HG02870 (cell line): Measurements from ENCODE around the gene SLC9A9.
"Not testable (repeated sequence)": the region's sequence is repeated elsewhere in the genome, so short reads cannot be mapped to it uniquely, and the experiment has no call there.

Experiments
- ATAC-seq: cut with Tn5 transposase; IDR thresholded peaks from one replicate; pipeline ENCODE4 v1.9.1; 2021; ENCODE audit warnings: mild to moderate bottlenecking, moderate library complexity; ENCODE audit not compliant: unreplicated experiment

SLC9A9 gene

DNA sequence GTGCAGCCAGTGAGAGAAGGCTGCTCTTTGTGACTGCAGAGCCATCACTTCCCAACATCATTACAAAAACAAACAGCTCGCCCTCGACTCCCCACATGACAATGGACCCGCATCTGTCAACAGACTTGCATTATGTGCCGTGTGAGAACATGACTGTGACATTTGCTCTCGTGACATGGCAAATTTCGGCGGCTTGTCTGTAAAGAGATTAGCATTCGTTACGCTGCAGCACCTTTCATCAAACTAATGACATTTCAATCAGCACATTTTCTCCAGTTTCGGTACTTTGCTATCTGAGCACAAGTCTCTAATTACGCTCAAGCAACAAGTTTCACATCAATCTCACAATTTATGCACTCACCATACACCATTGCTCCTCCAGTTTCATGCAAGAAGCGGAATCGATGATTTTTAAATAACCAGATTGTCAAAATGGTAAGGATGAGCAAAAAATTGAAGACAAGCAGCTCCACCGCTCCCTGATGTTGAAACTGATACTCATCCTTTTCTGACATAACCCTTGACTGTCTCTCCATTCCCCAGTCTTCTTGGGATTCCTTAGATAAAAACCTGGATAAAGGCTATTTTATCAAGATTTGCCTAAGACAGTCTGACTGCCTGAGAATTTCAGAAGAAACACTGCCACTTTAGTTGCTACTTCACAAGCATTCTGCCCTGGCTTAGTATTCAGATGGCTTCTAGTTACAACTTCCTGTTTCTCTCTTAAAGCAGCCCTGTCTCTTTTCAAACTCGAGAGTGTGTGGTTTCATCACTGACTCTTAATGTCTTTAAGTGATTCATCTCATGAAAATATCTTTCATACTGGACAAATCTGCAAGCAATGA, at the start of gene SLC9A9:
Gene SLC9A9 (minus strand): TSS at position 682 of the 845 bp plus-strand sequence. CDS start 146 bp downstream, at position 536.
- ATAC-seq: peak; percentile 84

GRCh38 chr3:143897576-143898295, 49.5 kb upstream of the SLC9A9 start:
- no peak for ATAC-seq

DNA sequence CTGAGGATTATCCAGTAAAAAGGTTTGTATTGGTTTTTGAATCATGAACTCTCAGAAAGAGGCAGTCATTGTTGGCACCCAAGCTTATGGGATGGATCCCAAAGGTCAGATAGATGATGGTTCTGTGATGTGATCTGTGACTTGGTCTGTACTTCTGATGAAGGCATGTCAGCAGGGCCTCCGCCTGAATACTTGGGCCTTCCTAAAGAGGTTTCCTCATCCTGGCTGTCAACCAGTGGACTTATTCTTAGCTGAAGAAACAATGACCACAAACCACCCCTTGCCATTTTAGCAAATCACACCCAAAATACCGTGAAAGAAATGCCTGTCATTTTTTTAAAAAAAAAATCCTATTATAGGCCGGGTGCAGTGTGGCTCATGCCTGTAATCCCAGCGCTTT, 48.2 kb upstream of the SLC9A9 start:
- ATAC-seq: no peak

- ATAC-seq: no peak
Observed at GRCh38 chr3:143895805-143896204, 47.5 kb upstream of the SLC9A9 start.

- no peak for ATAC-seq
Observed at GRCh38 chr3:143888846-143889245, 40.6 kb upstream of the SLC9A9 start.

DNA sequence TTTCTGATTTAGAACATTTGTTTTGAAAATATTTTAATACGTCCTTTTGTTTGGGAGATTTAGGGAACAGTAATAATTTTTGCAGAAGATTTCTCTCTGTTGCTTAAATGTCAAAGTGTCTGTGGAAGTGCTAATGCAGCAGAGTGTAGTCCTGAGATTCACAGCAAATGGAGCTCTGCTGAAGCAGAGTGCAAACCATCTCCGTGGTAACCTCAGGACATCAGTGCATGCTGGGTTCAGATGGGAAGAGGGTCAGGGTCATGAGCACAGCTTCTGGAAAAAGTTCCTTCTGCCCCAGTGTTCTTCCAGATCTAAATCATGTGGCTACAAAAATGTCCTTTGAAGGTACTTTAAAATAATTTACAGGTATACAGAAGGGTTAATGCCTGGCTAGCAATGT, 39.9 kb upstream of the SLC9A9 start:
- no peak for ATAC-seq

GRCh38 chr3:143885780-143886427, 37.6 kb upstream of the SLC9A9 start:
- ATAC-seq: peak; percentile 85

- no peak for ATAC-seq
Observed at GRCh38 chr3:143884861-143885260, 36.6 kb upstream of the SLC9A9 start.

- no peak for ATAC-seq
Observed at GRCh38 chr3:143883151-143883550, 34.9 kb upstream of the SLC9A9 start.

DNA sequence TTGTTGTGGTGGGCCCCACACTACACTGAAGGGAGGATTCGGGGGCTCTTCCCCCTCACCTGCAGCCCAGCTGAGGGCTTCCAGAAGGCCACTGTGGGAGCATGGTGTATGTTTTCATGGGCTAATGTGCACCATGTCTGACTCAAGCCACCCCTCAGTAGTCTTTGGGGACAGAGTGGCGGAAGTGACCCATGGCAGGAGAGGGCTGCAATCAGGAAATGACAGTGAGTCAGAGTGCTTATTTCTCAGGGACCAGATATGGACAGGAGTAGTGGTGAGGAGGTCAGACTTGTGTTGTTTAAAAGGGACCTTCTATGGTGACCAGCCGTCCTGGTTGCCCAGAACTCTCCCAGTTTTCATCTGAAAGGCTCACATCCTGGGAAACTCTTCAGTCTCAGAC, 32.8 kb upstream of the SLC9A9 start:
- ATAC-seq: no peak

DNA sequence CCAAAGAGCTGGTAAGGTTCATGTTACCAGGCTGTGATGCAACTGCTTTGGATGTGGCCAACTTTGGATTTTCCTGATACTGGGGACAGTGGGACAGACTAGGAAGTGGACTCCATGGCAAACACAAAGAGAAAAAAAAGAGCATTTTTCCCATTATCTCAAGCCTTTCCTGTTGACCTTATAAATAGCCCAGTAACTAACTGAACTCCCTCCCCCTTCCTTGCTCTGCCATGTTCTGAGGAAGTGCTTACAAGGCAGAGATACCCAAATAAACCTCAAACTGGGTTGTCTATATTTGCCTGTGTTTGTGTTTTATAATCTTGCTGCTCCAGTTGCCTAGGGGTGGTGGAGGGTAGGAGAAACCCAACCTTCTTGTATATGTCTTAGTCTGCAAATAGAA, 27.3 kb upstream of the SLC9A9 start:
- no peak for ATAC-seq

GRCh38 chr3:143873553-143873952, 25.3 kb upstream of the SLC9A9 start:
- not testable (repeated sequence) for ATAC-seq

DNA sequence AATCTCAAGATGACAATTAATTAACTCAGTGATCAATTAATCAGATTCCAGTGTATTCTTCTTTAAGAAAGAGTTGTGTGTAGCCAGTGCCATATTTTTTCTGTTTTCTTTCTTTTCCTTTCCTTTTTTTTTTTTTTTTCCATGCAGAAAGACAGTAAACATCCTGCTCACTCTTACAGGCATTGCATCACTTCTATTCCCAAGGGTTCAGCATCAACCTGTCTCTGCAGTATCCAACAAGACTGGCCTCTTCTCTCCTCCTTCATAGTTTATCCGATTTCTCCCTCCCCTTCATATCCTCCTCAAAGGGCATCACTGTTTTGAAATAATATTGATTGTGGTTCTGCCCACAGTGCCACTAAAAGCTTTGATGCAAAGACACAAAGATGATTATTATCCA, 17.0 kb upstream of the SLC9A9 start:
- no peak for ATAC-seq

GRCh38 chr3:143859465-143860203, 11.4 kb upstream of the SLC9A9 start:
- ATAC-seq: no peak

DNA sequence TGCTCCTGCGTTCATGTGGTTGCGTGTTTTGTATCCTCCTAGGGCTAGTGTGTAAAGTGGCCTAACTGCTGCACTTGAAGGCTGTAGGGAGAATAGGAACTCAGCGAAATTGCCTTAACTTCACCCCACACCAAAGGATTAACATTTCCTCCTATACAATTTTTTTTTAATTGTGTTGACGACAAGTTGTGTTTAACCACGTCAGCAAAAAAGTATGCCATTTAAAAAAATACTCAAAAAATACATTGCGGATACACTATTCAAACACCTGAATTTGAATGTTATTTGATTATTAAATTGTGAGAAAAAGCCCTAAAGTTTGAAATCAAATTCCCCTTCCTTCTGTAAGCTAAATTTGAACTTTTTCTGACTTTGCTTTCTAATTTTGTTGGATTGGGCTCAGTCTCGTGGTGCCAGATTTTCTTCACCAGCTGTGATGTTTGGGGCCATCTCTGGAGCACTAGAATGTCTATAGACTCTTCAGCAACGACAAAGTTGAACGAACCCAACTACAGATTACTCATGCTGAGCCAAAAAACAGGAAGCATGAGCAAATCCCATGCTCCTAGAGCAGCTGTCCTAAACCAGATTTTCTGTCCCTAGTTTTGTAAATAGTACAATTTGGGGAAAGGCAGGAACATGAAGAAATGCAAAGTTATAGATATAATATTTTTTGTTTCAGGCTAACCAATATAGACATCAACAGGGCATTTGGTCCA, 8.1 kb upstream of the SLC9A9 start:
- ATAC-seq: no peak

DNA sequence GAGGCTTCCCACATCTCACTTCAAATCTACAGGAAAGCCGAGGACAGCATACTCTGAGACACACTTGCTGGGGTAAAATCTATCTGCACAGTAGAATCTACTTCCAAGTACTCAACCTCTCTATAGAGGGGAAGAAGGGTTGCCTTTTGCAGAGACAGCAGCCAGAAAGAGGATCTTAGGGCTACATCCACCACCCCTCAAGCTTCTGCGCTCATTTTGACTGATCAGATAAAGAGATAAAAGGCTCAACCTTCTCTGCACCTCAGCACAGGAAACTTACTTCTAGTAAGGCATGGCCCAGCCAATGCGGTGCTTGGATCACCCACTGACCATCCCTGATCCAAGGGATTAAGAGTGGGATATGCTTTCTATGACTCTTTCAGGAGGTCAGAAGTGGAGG, 6.9 kb upstream of the SLC9A9 start:
- no peak for ATAC-seq

- ATAC-seq: no peak
Observed at GRCh38 chr3:143851331-143852017, 3.2 kb upstream of the SLC9A9 start.

GRCh38 chr3:143850877-143851276, 2.6 kb upstream of the SLC9A9 start:
- ATAC-seq: no peak

DNA sequence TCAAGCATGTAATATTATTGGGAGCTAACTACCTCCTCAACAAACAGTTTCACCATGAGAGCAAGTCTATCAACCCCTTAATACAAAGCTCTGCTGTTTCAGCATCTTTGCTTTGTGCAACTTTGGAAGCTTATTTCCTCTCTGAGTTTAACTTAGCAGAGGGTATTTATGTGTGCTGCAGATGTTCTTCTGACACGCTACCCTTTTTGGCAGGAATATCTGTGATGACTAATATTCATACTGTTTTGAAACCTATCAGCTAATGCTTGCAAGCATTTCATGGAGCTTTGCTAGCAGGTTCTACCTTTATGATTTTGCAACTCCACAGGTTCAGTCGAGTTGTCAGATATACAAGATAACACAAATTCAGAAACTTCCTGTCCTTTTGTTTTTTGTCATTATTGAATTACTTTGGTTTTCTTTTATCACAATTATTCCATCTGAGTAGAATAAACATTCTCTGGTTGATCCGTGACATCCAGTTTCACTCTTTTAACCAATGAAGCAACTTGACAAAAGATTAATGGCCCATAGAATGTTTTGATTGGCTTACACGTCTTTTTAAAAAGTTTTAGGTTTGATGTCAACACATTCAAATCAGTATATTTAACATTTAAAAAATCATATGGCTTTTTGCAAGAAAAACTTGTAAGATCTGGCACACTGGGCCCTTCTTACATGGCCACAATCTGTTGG, 1.7 kb upstream of the SLC9A9 start:
- peak; percentile 40 for ATAC-seq
